HG03439 (cell line): ENCODE results near the gene KIF1C.

Experiments used
- ATAC-seq: cut with Tn5 transposase; IDR thresholded peaks from one replicate; pipeline ENCODE4 v1.9.1; 2021; ENCODE audit warnings: mild to moderate bottlenecking, moderate library complexity; ENCODE audit not compliant: unreplicated experiment

Gene KIF1C

GRCh38 chr17:4997302-4998026 is at the start of gene KIF1C, which contains the start of gene INCA1:
Gene KIF1C, plus strand, starts transcription at chr17:4997950. Its CDS starts 2,297 bp downstream, at chr17:5000247.
Gene INCA1, minus strand, starts transcription at chr17:4997522. Its CDS starts 3,085 bp downstream, at chr17:4994437.
- peak; percentile 74 for ATAC-seq

GRCh38 chr17:4948166-4948930 is 49.4 kb upstream of the KIF1C start, which contains the start of gene PFN1:
Gene PFN1, minus strand, starts transcription at chr17:4948530. Its CDS starts 136 bp downstream, at chr17:4948394.
- peak; percentile 16 for ATAC-seq

GRCh38 chr17:4948931-4949320 is 48.8 kb upstream of the KIF1C start:
- peak; percentile 25 for ATAC-seq

GRCh38 chr17:4949321-4950074 is 48.3 kb upstream of the KIF1C start:
- ATAC-seq, result peak; percentile 35

- peak; percentile 7 for ATAC-seq
Observed at GRCh38 chr17:4950075-4950745, 47.5 kb upstream of the KIF1C start.

- ATAC-seq, result no peak
Observed at GRCh38 chr17:4950746-4951204, 47.0 kb upstream of the KIF1C start, which contains the start of gene ENO3. Gene ENO3, plus strand, starts transcription at chr17:4951119. Its CDS starts 711 bp downstream, at chr17:4951830.

GRCh38 chr17:4951486-4951885 is 46.3 kb upstream of the KIF1C start:
- no peak for ATAC-seq

GRCh38 chr17:4953451-4953961 is 44.2 kb upstream of the KIF1C start:
- ATAC-seq, result no peak

GRCh38 chr17:4955091-4955490 is 42.7 kb upstream of the KIF1C start:
- ATAC-seq, result no peak

- no peak for ATAC-seq
Observed at GRCh38 chr17:4956493-4957061, 41.2 kb upstream of the KIF1C start.

- ATAC-seq, result no peak
Observed at GRCh38 chr17:4958102-4958501, 39.6 kb upstream of the KIF1C start.

GRCh38 chr17:4959261-4959965 is 38.3 kb upstream of the KIF1C start:
- no peak for ATAC-seq

- no peak for ATAC-seq
Observed at GRCh38 chr17:4960279-4960922, 37.3 kb upstream of the KIF1C start.

- ATAC-seq, result no peak
Observed at GRCh38 chr17:4965311-4965986, 32.3 kb upstream of the KIF1C start.

GRCh38 chr17:4966844-4967538 is 30.8 kb upstream of the KIF1C start:
- ATAC-seq, result peak; percentile 82

- peak; percentile 68 for ATAC-seq
Observed at GRCh38 chr17:4967539-4968485, 29.9 kb upstream of the KIF1C start, which contains the start of gene SPAG7. Gene SPAG7, minus strand, starts transcription at chr17:4967817. Its CDS starts 13 bp downstream, at chr17:4967804.
